Erythroblast (primary cell): Measurements from ENCODE around the gene ADAMTS13.

Experiments
- DNase-seq, 2 experiments: peaks; one replicate each; lab custom pipeline; 2025; lab: John Stamatoyannopoulos, UW
- GATA1 ChIP-seq: IDR thresholded peaks from 2 replicates; pipeline ENCODE4 v1.6.1; 2011; ENCODE audit warnings: low read depth, mild to moderate bottlenecking, control low read depth, low read length, moderate library complexity
- POLR2A ChIP-seq: IDR thresholded peaks from 2 replicates; pipeline ENCODE4 v1.6.1; 2011; ENCODE audit warnings: mild to moderate bottlenecking, low read length

The ADAMTS13 gene

GRCh38 chr9:133459476-133460404 is 37.6 kb downstream of the ADAMTS13 start, which contains the start of gene CACFD1:
TSS of gene CACFD1 (plus strand) at chr9:133459978. CDS start at chr9:133460067, 89 bp downstream.
- TF ChIP-seq GATA1 (no peak), POLR2A (no peak)
- DNase-seq: peak; percentile 92 to 94

DNA sequence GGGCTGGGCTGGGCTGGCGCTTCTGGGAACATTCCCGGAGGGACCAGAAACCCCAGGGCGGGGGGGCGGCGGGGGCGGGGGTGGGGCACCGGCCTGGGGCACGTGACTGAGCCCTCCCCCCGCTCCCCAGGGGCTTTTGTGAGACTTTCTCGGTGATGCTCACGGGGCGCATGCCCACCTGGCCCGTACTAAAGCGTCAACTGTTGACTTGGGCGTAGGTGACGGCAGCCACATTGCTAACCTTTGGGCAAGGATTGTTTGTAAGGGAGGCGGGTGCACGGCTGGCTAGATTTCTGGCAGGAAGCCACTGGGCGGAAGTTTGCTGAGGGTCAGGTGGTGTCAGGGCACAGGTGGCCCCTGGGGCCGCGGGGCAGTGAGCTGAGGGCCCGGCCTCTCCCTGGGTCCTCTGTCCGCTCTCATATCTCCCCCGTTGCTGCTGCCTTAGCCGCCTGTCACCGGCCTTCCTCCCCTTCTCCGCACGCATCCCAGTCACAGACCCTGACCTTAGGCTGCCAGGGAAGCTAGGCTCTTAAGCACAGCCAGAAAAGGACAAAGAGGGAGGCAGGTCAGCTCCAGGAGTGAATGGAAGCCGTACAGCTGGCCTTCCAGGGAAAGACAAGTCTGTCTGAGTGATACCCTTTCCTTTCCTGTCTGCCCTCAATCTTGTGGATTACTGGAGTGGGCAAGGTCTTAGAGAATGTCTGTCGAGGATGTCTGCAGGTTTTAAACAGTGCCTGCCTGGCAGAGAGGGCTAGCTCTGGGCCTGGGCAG is 38.4 kb downstream of the ADAMTS13 start:
- TF ChIP-seq GATA1 (no peak), POLR2A (no peak)
- DNase-seq: peak; percentile 26 to 39

GRCh38 chr9:133461975-133462374 is 39.8 kb downstream of the ADAMTS13 start:
- no peak for DNase-seq
- no peak for TF ChIP-seq GATA1
- no peak for TF ChIP-seq POLR2A

GRCh38 chr9:133463234-133463863 is 41.2 kb downstream of the ADAMTS13 start:
- DNase-seq: no peak
- TF ChIP-seq POLR2A (no peak), GATA1 (no peak)

DNA sequence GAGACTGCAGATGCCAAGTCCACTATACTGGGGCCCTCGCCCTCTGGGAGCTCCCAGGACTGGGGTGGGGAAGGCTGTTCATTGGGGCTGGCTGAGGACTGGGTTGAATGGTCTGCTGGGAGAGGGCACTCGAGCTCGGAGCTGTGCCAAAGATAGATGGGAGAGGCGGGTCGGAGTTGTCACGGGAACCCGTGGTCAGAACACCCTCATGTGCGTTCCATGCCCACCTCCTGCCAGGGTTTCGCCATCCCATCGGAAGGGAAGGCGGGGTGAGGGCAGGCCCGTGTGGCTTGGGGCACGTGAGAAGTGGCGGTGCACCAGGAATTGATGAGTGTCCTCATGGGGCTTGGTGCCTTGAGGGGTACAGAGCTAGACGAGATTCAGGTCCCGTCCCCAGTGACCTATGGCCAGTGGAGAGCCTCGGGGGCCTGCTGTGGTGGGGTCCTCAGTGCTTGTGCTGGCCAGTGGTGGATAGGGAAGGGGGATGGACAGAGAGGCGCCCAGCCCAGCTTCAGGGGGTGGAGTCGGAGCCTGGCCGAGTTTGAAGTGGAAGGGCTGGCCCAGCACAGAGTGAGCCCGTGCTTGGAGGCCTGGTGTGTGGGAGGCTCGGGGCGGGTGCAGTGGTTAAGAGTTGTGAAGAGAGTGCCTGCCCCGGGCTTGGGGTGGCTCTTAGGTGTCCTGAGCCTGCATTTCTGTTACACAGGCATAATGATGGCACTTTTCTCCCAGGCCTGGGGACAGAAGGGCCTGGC is 41.9 kb downstream of the ADAMTS13 start:
- DNase-seq: no peak
- TF ChIP-seq GATA1 (no peak), POLR2A (no peak)

DNA sequence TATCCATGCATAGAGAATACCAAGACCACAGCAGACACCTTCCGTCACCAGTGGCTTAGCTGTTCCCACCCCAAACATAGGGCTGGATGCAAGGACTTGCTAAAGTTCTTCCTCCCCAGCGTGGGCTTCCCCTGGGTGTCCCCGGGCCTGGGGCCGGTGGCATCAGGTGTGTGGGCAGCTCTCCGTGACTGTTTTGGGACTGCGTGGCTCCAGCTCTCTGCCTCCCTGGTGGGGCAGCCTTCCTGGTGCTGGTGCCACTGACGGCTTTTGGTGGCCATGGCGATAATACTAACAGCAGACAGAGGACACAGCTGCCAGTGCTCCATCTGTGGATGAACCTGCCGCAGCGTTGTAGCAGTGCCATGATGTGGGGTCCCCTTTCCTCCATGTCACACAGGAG is 42.5 kb downstream of the ADAMTS13 start:
- no peak for DNase-seq
- TF ChIP-seq GATA1: no peak
- no peak for TF ChIP-seq POLR2A

DNA sequence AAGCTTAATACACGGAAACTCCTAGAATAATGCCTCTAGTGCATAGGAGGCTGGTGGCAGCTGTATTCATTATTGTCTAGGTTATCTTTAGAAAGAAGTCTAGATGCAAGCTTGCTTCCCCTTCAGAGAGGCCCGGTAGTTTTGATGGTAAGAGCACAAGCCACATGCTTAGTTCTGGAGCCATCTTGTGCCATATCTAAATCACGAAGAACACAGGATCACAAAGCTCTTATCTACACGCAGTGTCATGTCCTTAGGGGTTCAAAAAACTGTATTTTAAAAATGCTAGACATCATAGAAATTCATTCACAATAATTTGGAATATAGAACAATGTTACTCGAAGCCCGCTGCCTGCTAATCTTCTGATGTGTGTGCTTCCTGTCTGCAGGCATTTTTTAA is 43.8 kb downstream of the ADAMTS13 start:
- TF ChIP-seq POLR2A (no peak), GATA1 (no peak)
- no peak for DNase-seq

GRCh38 chr9:133467101-133467500 is 44.9 kb downstream of the ADAMTS13 start:
- TF ChIP-seq GATA1 (no peak), POLR2A (no peak)

DNA sequence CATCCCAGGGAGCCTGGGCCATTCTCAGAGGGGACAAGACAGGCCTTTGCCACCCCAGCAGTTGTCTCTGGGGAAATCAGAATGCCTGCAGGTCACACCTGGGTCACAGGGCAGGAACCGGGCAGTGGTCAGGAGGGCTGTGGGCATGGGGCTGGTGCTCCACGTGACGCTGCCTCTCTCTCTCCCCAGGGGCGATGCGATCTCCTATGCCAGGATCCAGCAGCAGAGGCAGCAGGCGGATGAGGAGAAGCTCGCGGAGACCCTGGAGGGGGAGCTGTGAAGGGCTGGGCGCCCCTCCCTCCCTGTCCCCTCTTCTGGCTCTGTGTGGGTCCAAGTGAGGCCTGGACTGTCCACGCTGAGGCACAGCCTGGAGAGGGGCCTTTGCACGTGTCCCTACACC is 46.2 kb downstream of the ADAMTS13 start:
- no peak for DNase-seq
- TF ChIP-seq GATA1 (no peak), POLR2A (no peak)

More at GRCh38 chr9:133467101-133467500, 44.9 kb downstream of the ADAMTS13 start:
- DNase-seq: no peak

- no peak for TF ChIP-seq POLR2A
- no peak for TF ChIP-seq GATA1
- DNase-seq: no peak
Measured at GRCh38 chr9:133468777-133469421, 46.7 kb downstream of the ADAMTS13 start.

DNA sequence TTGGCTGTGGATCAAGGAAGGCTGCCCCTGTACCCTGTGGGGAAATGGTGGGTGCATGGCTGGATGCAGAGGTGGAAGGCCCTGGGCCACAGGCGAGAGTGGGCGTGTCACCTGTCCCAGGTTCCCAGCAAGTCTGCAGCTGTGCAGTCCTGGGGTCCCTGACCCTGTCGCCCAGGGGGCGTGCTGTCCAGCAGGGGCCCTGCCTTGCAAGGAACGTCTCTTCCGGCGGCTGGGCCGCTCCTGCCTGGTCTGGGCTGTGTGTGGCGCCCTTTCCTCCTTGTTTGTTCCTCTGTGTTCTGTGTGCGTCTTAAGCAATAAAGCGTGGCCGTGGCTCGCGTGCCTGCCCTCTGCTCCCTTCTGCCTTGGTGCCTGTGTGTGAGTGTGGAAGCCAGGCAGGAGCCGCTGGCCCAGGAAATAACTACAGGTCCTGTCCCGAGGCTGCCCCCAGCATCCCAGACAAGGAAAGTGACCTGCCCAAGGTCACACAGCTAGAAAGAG is 48.3 kb downstream of the ADAMTS13 start:
- no peak for DNase-seq

DNA sequence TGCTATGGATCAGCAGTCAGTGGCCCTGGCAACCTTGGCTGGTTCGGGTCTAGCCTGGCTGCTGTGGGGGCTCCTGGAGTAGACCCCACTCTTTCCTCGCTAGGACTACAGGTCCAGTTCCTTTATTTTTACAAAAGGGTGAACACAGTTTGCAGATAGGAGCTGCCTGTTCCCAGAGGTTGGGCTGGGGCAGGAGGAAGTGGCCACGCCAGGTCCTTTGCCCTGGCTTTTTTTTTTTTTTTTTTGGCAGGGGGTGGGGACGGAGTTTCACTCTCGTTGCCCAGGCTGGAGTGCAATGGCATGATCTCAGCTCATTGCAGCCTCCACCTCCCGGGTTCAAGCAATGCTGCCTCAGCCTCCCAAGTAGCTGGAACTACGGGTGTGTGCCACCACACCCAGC is 48.8 kb downstream of the ADAMTS13 start:
- TF ChIP-seq POLR2A (no peak), GATA1 (no peak)
- DNase-seq: no peak

More for the DNA sequence above, 48.3 kb downstream of the ADAMTS13 start:
- TF ChIP-seq GATA1: no peak
- TF ChIP-seq POLR2A: no peak
